Astrocyte of the spinal cord (primary cell): ENCODE results near the gene MIDN.

Experiments used
- DNase-seq: peaks from one replicate; pipeline ENCODE4 v3.0.0; 2011; ENCODE audit warnings: low read depth, low spot score
- H3K4me3 ChIP-seq: 2 replicates; pipeline ENCODE4 v1.5.1; 2011; ENCODE audit warnings: low read depth, mild to moderate bottlenecking, low read length, moderate library complexity
- CTCF ChIP-seq: IDR thresholded peaks from 2 replicates; pipeline ENCODE4 v1.5.1; 2012; ENCODE audit warnings: low read depth, mild to moderate bottlenecking, low read length, inconsistent platforms
- in situ Hi-C: cut with HindIII; loops from 2 replicates; pipeline ENCODE4 v1.10.0; 2017; ENCODE audit warnings: low sequenced_read_pairs

The MIDN gene

GRCh38 chr19:1308718-1309117 is 60.3 kb downstream of the MIDN start:
- TF ChIP-seq CTCF, result no peak
- no peak for DNase-seq
- in situ Hi-C loops, result no loop called here
- H3K4me3 ChIP-seq, result no peak overlapping the region
